T-cell (primary cell): ENCODE results near the gene ZNF423. TPM values are rescaled to one million over a fixed set of nuclear protein-coding genes. Genes with fewer than 3 reads are reported as not detected.
"Not testable (repeated sequence)": the region's sequence is repeated elsewhere in the genome, so short reads cannot be mapped to it uniquely, and the experiment has no call there.

Source experiments
- ATAC-seq, 4 experiments: fragments of 200-7000 bp in 3 of 4; fragments of 150-1000 bp in 1 of 4; cut with Tn5 transposase; replicated peaks in 1 of 4; 1 replicate in 3 of 4; 2 replicates in 1 of 4; pipeline ENCODE4 v1.10.0; 2021; ENCODE audit warnings: moderate library complexity in 3 of 4, mild to moderate bottlenecking in 2 of 4, moderate number of reproducible peaks in 1 of 4
- CTCF ChIA-PET, 2 donors: fragments of 300-600 bp; sonication (Branson Sonifier 250); formaldehyde crosslinking; loops; one replicate each; lab custom pipeline; 2022; ENCODE audit warnings: antibody characterized with exemption in 2 of 2; lab: Charles Lee
- POLR2A ChIA-PET, 2 donors: fragments of 300-600 bp; sonication (Branson Sonifier 250); formaldehyde crosslinking; loops; one replicate each; lab custom pipeline; 2022; ENCODE audit warnings: antibody characterized with exemption in 2 of 2; lab: Charles Lee
- DNase-seq, 35 experiments: peaks; one replicate each; pipeline versions ENCODE4 v3.0.0 to v3.0.0-alpha.2; 2013 to 2023
- H3K27ac ChIP-seq: one replicate; pipeline ENCODE4 v1.5.1; 2013; ENCODE audit warnings: low read length
- H3K27me3 ChIP-seq, 2 experiments: replicated peaks in 1 of 2; 1 replicate in 1 of 2; 2 replicates in 1 of 2; pipeline versions ENCODE4 v1.6.1 to v1.7.0; 2013; ENCODE audit warnings: low read length in 1 of 2, mixed read lengths in 1 of 2; ENCODE audit not compliant: control insufficient read depth in 2 of 2, insufficient read depth in 2 of 2; ENCODE audit errors: extremely low read depth in 1 of 2
- H3K36me3 ChIP-seq, 2 donors: 1 replicate in 1 of 2; 2 replicates in 1 of 2; pipeline versions ENCODE4 v1.6.1 to v1.7.0; 2013; ENCODE audit warnings: low read length in 1 of 2; ENCODE audit not compliant: control insufficient read depth in 2 of 2, insufficient read depth in 1 of 2; ENCODE audit errors: extremely low read depth in 1 of 2
- H3K4me1 ChIP-seq, 2 experiments: 1 replicate in 1 of 2; 2 replicates in 1 of 2; pipeline versions ENCODE4 v1.6.1 to v1.7.0; 2013; ENCODE audit warnings: low read length in 2 of 2, mixed read lengths in 1 of 2; ENCODE audit not compliant: insufficient read depth in 2 of 2, control insufficient read depth in 1 of 2; ENCODE audit errors: extremely low read depth in 1 of 2
- H3K4me3 ChIP-seq, 2 donors: 1 replicate in 1 of 2; 2 replicates in 1 of 2; pipeline versions ENCODE4 v1.5.1 to v1.7.0; 2013; ENCODE audit warnings: mild to moderate bottlenecking in 2 of 2, low read length in 1 of 2, moderate library complexity in 1 of 2; ENCODE audit not compliant: control insufficient read depth in 1 of 2; ENCODE audit errors: extremely low read depth in 1 of 2
- H3K9me3 ChIP-seq: 2 replicates; pipeline ENCODE4 v1.7.0; 2013
- H3K27ac Mint-ChIP-seq, 2 donors: one replicate each; pipeline ENCODE4 v1.8.0; 2020 to 2021; ENCODE audit warnings: mild to moderate bottlenecking in 2 of 2, mixed read lengths in 2 of 2
- H3K27me3 Mint-ChIP-seq, 2 donors: one replicate each; pipeline ENCODE4 v1.8.0; 2021 to 2022; ENCODE audit warnings: mixed read lengths in 2 of 2
- H3K36me3 Mint-ChIP-seq: one replicate; pipeline ENCODE4 v1.8.0; 2021; ENCODE audit warnings: mixed read lengths
- H3K4me1 Mint-ChIP-seq, 3 donors: one replicate each; pipeline ENCODE4 v1.8.0; 2020 to 2022; ENCODE audit warnings: mixed read lengths in 3 of 3, mild to moderate bottlenecking in 1 of 3
- H3K4me3 Mint-ChIP-seq, 3 donors: one replicate each; pipeline ENCODE4 v1.8.0; 2020 to 2022; ENCODE audit warnings: mild to moderate bottlenecking in 3 of 3, mixed read lengths in 3 of 3, moderate library complexity in 3 of 3
- H3K9me3 Mint-ChIP-seq, 3 donors: one replicate each; pipeline ENCODE4 v1.8.0; 2020 to 2022; ENCODE audit warnings: mixed read lengths in 3 of 3
- WGBS: methylation state at CpG from one replicate; pipeline ENCODE4 v1.1.5; 2013; ENCODE audit warnings: missing lambda C conversion rate; ENCODE audit not compliant: insufficient coverage; 5-methylcytosine and 5-hydroxymethylcytosine counted together
- total RNA-seq, 35 experiments: library from RNA in 6 of 35; stranded (reverse) in 6 of 35; fragments of 120-200 nt in 1 of 35; gene quantifications; one replicate each; pipeline versions ENCODE4 v1.2.1 to v1.2.4 and lab custom pipeline; 2013 to 2026

ZNF423 gene
- total RNA-seq, 5 donors from 2014 or later (not counting 1 experiment from before 2014, with no cell fraction given), result 0.07 to 0.12 TPM; not detected in 3

DNA sequence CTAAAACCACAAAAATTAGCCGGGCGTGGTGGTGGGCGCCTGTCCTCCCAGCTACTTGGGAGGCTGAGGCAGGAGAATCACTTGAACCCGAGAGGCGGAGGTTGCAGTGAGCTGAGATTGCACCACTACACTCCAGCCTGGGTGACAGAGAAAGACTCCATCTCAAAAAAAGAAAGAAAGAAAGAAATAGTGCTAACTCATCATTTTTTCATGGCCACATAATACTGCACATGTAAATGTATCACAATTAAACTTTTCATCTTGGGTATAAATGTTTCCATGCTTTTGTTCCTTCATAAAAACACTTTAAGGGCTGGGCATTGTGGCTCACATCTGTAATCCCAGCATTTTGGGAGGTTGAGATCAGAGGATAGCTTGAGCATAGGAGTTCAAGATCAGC, 15.9 kb upstream of the ZNF423 start:
- POLR2A ChIA-PET, H3K36me3 ChIP-seq, H3K4me1 ChIP-seq, H3K9me3 Mint-ChIP-seq, H3K4me3 Mint-ChIP-seq, H3K27ac ChIP-seq, DNase-seq, CTCF ChIA-PET, ATAC-seq, H3K4me3 ChIP-seq, H3K27ac Mint-ChIP-seq, H3K9me3 ChIP-seq, H3K36me3 Mint-ChIP-seq, H3K4me1 Mint-ChIP-seq: not testable (repeated sequence)
- no CpG with 5 or more reads among the region's 5 CpGs for WGBS
- H3K27me3 Mint-ChIP-seq, result peaks cover 12 to 27% of the 10 kb centered on the region in 2 donors
- peaks cover 0 to 50% of the 10 kb centered on the region in 2 experiments for H3K27me3 ChIP-seq

DNA sequence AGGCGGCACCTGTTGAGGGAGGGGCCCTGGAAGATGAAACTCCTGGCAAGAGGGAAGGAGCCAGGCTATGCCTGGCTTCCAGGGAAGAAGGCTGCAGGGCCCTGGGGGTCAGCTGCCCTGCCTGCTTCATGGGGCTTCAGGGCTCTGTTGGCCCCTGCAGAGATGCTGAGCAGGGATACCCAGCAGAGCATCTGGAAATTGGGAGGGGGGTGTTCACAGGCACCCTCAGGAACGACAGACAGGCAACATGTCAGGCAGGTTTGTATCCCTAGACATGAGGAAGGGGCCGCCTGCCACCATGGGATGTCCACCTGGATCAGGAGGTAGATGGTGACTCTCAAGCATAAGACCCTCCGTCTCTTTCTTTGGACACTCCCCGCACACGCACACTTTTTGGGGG, 13.8 kb upstream of the ZNF423 start:
- Mint-ChIP-seq H3K27me3 (peaks cover 4 to 16% of the 10 kb centered on the region in 2 donors), H3K36me3 (no peaks in the 10 kb centered on the region), H3K4me1 (no peaks in the 10 kb centered on the region), H3K4me3 (no peak overlapping the region), H3K27ac (no peak overlapping the region), H3K9me3 (no peaks in the 10 kb centered on the region)
- Histone ChIP-seq H3K27me3 (peaks cover 0 to 41% of the 10 kb centered on the region in 2 experiments), H3K27ac (no peak overlapping the region), H3K4me1 (no peaks in the 10 kb centered on the region), H3K36me3 (no peaks in the 10 kb centered on the region), H3K9me3 (no peaks in the 10 kb centered on the region), H3K4me3 (no peak overlapping the region)
- CTCF ChIA-PET, result no interaction called here
- no peak for DNase-seq
- no peak for ATAC-seq
- POLR2A ChIA-PET, result no interaction called here
- WGBS, result 90% methylated on average over 2 of the region's 6 CpGs

DNA sequence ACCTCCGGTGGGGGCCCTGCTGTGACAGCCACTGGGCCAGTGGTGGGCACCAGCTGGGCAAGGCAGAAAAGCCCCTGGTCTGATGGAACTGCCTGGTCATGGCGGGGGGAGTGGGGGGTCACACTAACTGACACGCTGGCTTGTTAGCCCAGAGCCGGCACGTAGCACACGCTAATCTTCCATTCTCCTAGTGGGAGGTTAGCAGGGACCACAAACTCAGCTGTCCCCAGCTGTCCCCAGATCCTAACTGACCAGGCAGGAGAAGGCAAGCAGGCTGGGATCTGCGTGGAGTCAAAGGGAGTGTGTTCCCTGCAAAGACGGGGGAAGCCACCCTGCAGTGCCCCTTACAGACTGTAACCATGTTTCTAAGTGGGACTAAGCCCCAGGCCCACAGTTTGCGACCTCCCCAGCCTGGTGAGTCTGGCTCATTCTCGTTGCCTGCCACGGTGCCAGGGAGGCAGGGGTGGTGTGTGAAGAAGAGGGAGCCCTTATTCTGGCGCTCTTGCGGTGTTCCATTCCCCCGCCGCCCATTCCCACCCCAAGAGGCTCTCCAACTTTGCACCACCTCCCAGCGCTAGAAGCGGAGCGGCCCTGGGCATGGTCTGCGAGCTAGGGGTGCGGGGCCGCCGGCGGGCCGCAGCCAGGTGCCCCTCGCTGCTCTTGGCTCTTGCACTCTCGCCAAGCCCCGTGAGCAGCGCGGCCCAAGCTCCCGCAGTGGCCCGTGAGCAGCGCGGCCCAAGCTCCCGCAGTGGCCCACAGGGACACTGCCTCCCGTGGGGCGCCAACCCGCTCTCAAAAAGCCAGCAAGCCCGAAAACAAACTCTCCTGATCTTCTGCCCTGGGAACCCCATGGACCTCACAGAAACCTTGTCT, 12.1 kb upstream of the ZNF423 start:
- Mint-ChIP-seq H3K9me3 (no peaks in the 10 kb centered on the region), H3K36me3 (no peaks in the 10 kb centered on the region), H3K27me3 (peaks cover 4 to 9% of the 10 kb centered on the region in 2 donors), H3K27ac (no peak overlapping the region), H3K4me1 (no peaks in the 10 kb centered on the region), H3K4me3 (no peak overlapping the region)
- Histone ChIP-seq H3K4me3 (no peak overlapping the region), H3K27ac (no peak overlapping the region), H3K36me3 (no peaks in the 10 kb centered on the region), H3K9me3 (no peaks in the 10 kb centered on the region), H3K4me1 (no peaks in the 10 kb centered on the region), H3K27me3 (peaks cover 0 to 30% of the 10 kb centered on the region in 2 experiments)
- no peak for ATAC-seq
- 87% methylated on average over 27 of the region's 38 CpGs for WGBS
- CTCF ChIA-PET, result no interaction called here
- POLR2A ChIA-PET, result interaction anchor here in 1 of 2 donors (0.6 kb wide), 1 partner anchor 322 kb away, joined by 4 read pairs; no protein-coding TSS in a partner anchor
- no peak for DNase-seq

DNA sequence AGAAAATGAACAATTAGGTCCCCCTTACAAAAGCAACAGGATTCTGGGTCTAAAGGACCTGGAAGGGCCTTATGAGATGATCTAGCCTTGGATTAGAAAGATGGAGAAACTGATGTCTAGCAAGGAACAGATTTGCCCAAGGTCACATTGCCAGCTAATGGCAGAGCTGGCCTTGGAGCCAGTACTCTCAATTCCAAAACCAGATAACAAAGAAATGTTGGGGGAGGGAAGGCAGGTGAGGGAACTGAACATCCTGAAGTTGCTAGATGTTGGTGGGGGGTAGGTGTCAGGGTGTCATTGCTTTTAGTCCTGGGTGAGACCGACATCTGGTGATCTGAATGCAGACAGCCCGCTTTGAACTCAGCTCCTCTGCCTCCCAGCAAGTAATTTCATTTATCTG, 11.3 kb upstream of the ZNF423 start:
- no peaks in the 10 kb centered on the region for H3K4me1 Mint-ChIP-seq
- H3K27me3 Mint-ChIP-seq, result peaks cover 4 to 9% of the 10 kb centered on the region in 2 donors
- ChIA-PET CTCF (no interaction called here), POLR2A (no interaction called here)
- Histone ChIP-seq H3K27ac (no peak overlapping the region), H3K36me3 (no peaks in the 10 kb centered on the region), H3K4me3 (no peak overlapping the region), H3K9me3 (no peaks in the 10 kb centered on the region), H3K4me1 (no peaks in the 10 kb centered on the region), H3K27me3 (peaks cover 0 to 32% of the 10 kb centered on the region in 2 experiments)
- no peak overlapping the region for H3K4me3 Mint-ChIP-seq
- no peaks in the 10 kb centered on the region for H3K9me3 Mint-ChIP-seq
- WGBS, result no CpG with 5 or more reads among the region's 2 CpGs
- ATAC-seq, result no peak
- DNase-seq, result no peak
- no peaks in the 10 kb centered on the region for H3K36me3 Mint-ChIP-seq
- no peak overlapping the region for H3K27ac Mint-ChIP-seq

DNA sequence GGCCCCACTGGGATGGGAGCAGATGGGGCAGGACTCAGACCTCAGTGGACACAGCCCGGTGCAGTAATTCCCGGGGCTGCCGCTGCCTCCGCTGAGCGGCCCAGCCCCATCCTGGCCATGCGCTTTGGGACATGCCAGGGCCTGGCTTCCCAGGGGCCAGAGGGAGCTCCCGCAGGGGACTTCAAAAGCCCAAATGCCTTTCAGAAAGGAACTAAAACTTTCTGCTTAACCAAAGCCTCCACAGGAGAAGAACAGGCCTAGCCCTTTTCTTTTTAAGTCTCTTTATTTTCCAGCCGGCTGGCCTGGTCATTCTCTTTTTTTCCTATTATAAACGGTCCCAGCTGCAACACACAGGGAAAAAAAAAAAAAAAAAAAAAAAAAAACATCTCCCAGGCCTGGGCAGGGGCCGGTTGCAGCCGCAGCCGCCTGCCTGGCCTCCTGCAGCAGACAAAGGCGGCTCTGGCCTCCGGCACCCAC, 10.7 kb upstream of the ZNF423 start:
- no peaks in the 10 kb centered on the region for H3K36me3 ChIP-seq
- ATAC-seq (no peak), DNase-seq (no peak)
- no peak overlapping the region for H3K27ac ChIP-seq
- peaks cover 0 to 32% of the 10 kb centered on the region in 2 experiments for H3K27me3 ChIP-seq
- H3K4me1 ChIP-seq, result no peaks in the 10 kb centered on the region
- CTCF ChIA-PET, result no interaction called here
- Mint-ChIP-seq H3K9me3 (no peaks in the 10 kb centered on the region), H3K36me3 (no peaks in the 10 kb centered on the region), H3K27ac (no peak overlapping the region), H3K27me3 (peaks cover 4 to 9% of the 10 kb centered on the region in 2 donors), H3K4me1 (no peaks in the 10 kb centered on the region), H3K4me3 (no peak overlapping the region)
- WGBS, result 87% methylated on average over 10 of the region's 14 CpGs
- no peaks in the 10 kb centered on the region for H3K9me3 ChIP-seq
- POLR2A ChIA-PET, result no interaction called here
- H3K4me3 ChIP-seq, result no peak overlapping the region

DNA sequence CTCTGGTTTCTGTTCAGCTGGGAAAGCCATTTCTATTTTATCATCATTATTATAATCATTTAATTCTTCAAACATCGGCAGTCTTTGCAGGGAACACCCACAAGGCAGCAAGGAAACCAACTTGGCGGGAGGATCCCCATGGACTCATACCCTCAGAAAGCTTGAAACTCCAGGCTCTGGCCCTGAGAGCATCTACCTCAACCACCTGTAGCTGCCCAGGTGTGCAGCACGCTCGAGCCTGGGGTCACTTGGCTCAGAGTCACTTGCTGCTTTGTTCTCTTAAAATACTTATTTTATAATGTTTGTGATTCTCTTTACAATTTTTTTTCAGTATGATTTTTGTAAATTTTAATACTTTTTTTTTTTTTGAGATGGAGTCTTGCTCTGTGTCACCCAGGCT, 6.8 kb upstream of the ZNF423 start:
- Mint-ChIP-seq H3K36me3 (no peaks in the 10 kb centered on the region), H3K4me1 (peaks cover 1 to 6% (median 6%) of the 10 kb centered on the region in 3 donors), H3K9me3 (no peaks in the 10 kb centered on the region), H3K4me3 (no peak overlapping the region), H3K27ac (no peak overlapping the region), H3K27me3 (peaks cover 6 to 10% of the 10 kb centered on the region in 2 donors)
- H3K9me3 ChIP-seq, result no peaks in the 10 kb centered on the region
- H3K4me3 ChIP-seq, result no peak overlapping the region
- no peak overlapping the region for H3K27ac ChIP-seq
- ATAC-seq, result no peak
- 80% methylated on average over 2 of the region's 4 CpGs for WGBS
- peaks cover 0 to 44% of the 10 kb centered on the region in 2 experiments for H3K27me3 ChIP-seq
- H3K36me3 ChIP-seq, result no peaks in the 10 kb centered on the region
- no peak for DNase-seq
- POLR2A ChIA-PET, result no interaction called here
- H3K4me1 ChIP-seq, result peaks cover 0 to 15% of the 10 kb centered on the region in 2 experiments
- CTCF ChIA-PET, result interaction anchor here in 1 of 2 donors (0.5 kb wide), 1 partner anchor 56 kb away, joined by 4 read pairs; no protein-coding TSS in a partner anchor
